Activated naive CD8-positive, alpha-beta T cell treated with anti-CD3 and anti-CD28 coated beads, Interleukin-2, amount 50 U/mL, for 24 hours (primary cell): Measurements from ENCODE around the gene SLC9A9.
"Not testable (repeated sequence)": the region's sequence is repeated elsewhere in the genome, so short reads cannot be mapped to it uniquely, and the experiment has no call there.

Experiments used
- ATAC-seq: fragments of 150-1000 bp; cut with Tn5 transposase; one replicate; pipeline ENCODE4 v1.10.0; 2021
- DNase-seq: peaks from one replicate; pipeline ENCODE4 v3.0.0; 2021
- H3K27ac Mint-ChIP-seq: one replicate; pipeline ENCODE4 v1.8.0; 2021; ENCODE audit warnings: mild to moderate bottlenecking, mixed read lengths
- H3K27me3 Mint-ChIP-seq: one replicate; pipeline ENCODE4 v1.8.0; 2021; ENCODE audit warnings: mixed read lengths
- H3K36me3 Mint-ChIP-seq: one replicate; pipeline ENCODE4 v1.8.0; 2021; ENCODE audit warnings: low read depth, mixed read lengths
- H3K4me1 Mint-ChIP-seq: one replicate; pipeline ENCODE4 v1.8.0; 2021; ENCODE audit warnings: mixed read lengths
- H3K4me3 Mint-ChIP-seq: one replicate; pipeline ENCODE4 v1.8.0; 2021; ENCODE audit warnings: mild to moderate bottlenecking, moderate library complexity, mixed read lengths
- H3K9me3 Mint-ChIP-seq: one replicate; pipeline ENCODE4 v1.8.0; 2021; ENCODE audit warnings: mixed read lengths

SLC9A9 gene

GRCh38 chr3:143731776-143732175 lies 116.5 kb downstream of the SLC9A9 start:
- peaks cover 3% of the 10 kb centered on the region for H3K4me1 Mint-ChIP-seq
- no peak for ATAC-seq

GRCh38 chr3:143731320-143731719 lies 116.9 kb downstream of the SLC9A9 start:
- no peak for DNase-seq
- no peak overlapping the region for H3K4me3 Mint-ChIP-seq
- ATAC-seq = no peak
- no peak overlapping the region for H3K27ac Mint-ChIP-seq
- H3K27me3 Mint-ChIP-seq = no peaks in the 10 kb centered on the region
- H3K36me3 Mint-ChIP-seq = no peaks in the 10 kb centered on the region
- no peaks in the 10 kb centered on the region for H3K9me3 Mint-ChIP-seq
- H3K4me1 Mint-ChIP-seq = peaks cover 3% of the 10 kb centered on the region

More at GRCh38 chr3:143731776-143732175, 116.5 kb downstream of the SLC9A9 start:
- Mint-ChIP-seq H3K9me3 (no peaks in the 10 kb centered on the region), H3K4me3 (no peak overlapping the region), H3K27ac (no peak overlapping the region), H3K36me3 (no peaks in the 10 kb centered on the region), H3K27me3 (no peaks in the 10 kb centered on the region)
- no peak for DNase-seq

- Mint-ChIP-seq H3K36me3 (peaks cover 2% of the 10 kb centered on the region), H3K9me3 (no peaks in the 10 kb centered on the region), H3K4me3 (no peak overlapping the region), H3K27ac (no peak overlapping the region), H3K4me1 (peaks cover 3% of the 10 kb centered on the region), H3K27me3 (no peaks in the 10 kb centered on the region)
- ATAC-seq = no peak
- no peak for DNase-seq
Measured at GRCh38 chr3:143727391-143727790, 120.9 kb downstream of the SLC9A9 start.

GRCh38 chr3:143726727-143727126 lies 121.5 kb downstream of the SLC9A9 start:
- Mint-ChIP-seq H3K36me3 (peaks cover 2% of the 10 kb centered on the region), H3K4me3 (no peak overlapping the region), H3K4me1 (peaks cover 3% of the 10 kb centered on the region), H3K9me3 (no peaks in the 10 kb centered on the region), H3K27me3 (no peaks in the 10 kb centered on the region), H3K27ac (no peak overlapping the region)
- DNase-seq (no peak), ATAC-seq (no peak)

- Mint-ChIP-seq H3K27me3 (no peaks in the 10 kb centered on the region), H3K27ac (no peak overlapping the region), H3K4me3 (no peak overlapping the region), H3K4me1 (no peaks in the 10 kb centered on the region), H3K36me3 (peaks cover 4% of the 10 kb centered on the region), H3K9me3 (no peaks in the 10 kb centered on the region)
- ATAC-seq (no peak), DNase-seq (no peak)
Measured at GRCh38 chr3:143720381-143720780, 127.9 kb downstream of the SLC9A9 start.

GRCh38 chr3:143718463-143718862 lies 129.8 kb downstream of the SLC9A9 start:
- Mint-ChIP-seq H3K4me1 (no peaks in the 10 kb centered on the region), H3K27ac (no peak overlapping the region), H3K36me3 (peaks cover 2% of the 10 kb centered on the region), H3K27me3 (no peaks in the 10 kb centered on the region), H3K9me3 (peaks cover 4% of the 10 kb centered on the region), H3K4me3 (no peak overlapping the region)
- DNase-seq = no peak
- ATAC-seq = no peak

DNA sequence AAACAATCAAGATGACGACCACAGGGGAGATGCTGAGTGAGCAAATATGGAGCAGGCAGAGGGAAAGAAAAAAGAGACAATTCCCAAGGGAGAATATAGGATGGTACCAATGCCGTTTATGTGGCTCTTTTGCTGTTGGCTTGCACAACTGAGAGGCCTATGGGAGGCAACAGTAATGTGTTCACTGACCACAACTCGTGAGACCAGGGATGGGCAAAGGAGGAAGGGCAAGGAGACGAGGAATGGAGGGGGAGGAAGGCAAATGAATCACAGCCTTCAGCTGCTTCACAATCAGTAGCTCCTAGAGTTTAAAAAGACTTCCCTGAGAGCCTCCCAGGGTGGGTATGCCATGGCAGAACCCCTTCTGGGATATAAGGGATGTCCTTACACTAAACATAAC lies 131.5 kb downstream of the SLC9A9 start:
- no peaks in the 10 kb centered on the region for H3K27me3 Mint-ChIP-seq
- H3K4me1 Mint-ChIP-seq = no peaks in the 10 kb centered on the region
- H3K36me3 Mint-ChIP-seq = peaks cover 2% of the 10 kb centered on the region
- DNase-seq (no peak), ATAC-seq (no peak)
- peaks cover 4% of the 10 kb centered on the region for H3K9me3 Mint-ChIP-seq
- H3K27ac Mint-ChIP-seq = no peak overlapping the region
- no peak overlapping the region for H3K4me3 Mint-ChIP-seq

GRCh38 chr3:143712522-143712921 lies 135.7 kb downstream of the SLC9A9 start:
- Mint-ChIP-seq H3K27ac (no peak overlapping the region), H3K4me1 (no peaks in the 10 kb centered on the region), H3K4me3 (no peak overlapping the region), H3K9me3 (peaks cover 4% of the 10 kb centered on the region), H3K27me3 (no peaks in the 10 kb centered on the region), H3K36me3 (no peaks in the 10 kb centered on the region)
- ATAC-seq (no peak), DNase-seq (no peak)

- Mint-ChIP-seq H3K9me3 (no peaks in the 10 kb centered on the region), H3K27ac (no peak overlapping the region), H3K36me3 (no peaks in the 10 kb centered on the region), H3K27me3 (no peaks in the 10 kb centered on the region), H3K4me3 (no peak overlapping the region), H3K4me1 (no peaks in the 10 kb centered on the region)
- ATAC-seq = no peak
- no peak for DNase-seq
Measured at GRCh38 chr3:143707848-143708247, 140.4 kb downstream of the SLC9A9 start.

DNA sequence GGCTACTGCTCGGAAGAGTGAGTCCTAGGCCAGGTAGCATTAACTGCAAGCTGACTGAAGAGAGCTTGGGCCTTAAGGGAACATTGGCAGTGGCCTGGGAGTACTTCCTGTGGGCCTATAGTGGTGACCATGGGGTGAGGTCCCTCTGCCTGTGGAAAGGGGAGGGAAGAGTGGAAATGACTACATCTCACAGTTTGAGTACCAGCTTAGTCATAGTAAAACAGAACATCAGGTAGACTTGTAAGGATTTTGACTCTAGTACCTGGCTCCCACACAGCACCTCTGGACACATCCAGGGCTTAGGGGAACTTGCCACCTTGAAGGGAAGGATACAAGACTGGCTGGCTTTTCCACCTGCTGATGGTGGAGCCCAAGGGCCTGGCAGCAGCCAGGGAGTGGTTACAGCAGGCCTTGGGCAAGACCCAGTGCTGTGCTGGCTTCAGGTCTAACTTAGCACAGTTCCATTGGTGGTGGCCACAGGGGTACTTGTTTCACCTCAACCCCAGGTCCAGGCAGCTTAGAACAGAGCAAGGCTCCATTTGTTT lies 147.8 kb downstream of the SLC9A9 start:
- no peaks in the 10 kb centered on the region for H3K9me3 Mint-ChIP-seq
- H3K4me3 Mint-ChIP-seq = no peak overlapping the region
- no peaks in the 10 kb centered on the region for H3K27me3 Mint-ChIP-seq
- no peaks in the 10 kb centered on the region for H3K4me1 Mint-ChIP-seq
- no peak for DNase-seq
- ATAC-seq = no peak
- no peaks in the 10 kb centered on the region for H3K36me3 Mint-ChIP-seq
- H3K27ac Mint-ChIP-seq = no peak overlapping the region

- Mint-ChIP-seq H3K9me3 (no peaks in the 10 kb centered on the region), H3K36me3 (no peaks in the 10 kb centered on the region), H3K27ac (no peak overlapping the region), H3K4me3 (no peak overlapping the region), H3K4me1 (no peaks in the 10 kb centered on the region), H3K27me3 (no peaks in the 10 kb centered on the region)
- no peak for DNase-seq
- no peak for ATAC-seq
Measured at GRCh38 chr3:143699424-143699823, 148.8 kb downstream of the SLC9A9 start.

DNA sequence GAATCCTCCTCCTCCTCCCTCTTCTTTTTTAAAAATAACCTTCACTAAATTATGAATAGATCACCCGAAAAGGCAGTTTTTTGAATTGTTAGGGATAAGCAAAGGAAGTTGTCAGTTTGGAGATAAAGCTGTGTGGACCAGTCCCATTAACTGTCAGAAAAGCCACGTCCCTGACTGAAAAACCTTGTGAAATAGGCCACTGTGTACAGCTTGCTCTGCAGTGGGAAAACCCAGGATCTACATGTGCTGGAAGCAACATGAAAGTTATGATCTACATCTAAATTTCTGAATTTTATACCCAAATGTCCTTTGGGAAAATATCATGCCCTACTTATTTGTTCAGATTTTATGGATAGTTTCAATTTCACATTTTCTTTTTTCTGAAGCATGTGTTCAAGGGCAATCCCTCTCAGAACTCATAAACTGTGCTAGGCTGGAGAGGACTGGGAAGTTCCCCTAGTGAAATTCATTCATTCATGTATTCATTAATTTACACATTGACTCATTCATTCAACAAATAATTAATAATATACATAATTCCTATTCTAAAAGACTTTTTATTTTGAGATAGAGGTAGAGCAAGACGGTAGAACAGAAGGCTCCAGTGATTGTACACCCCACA lies 149.5 kb downstream of the SLC9A9 start:
- DNase-seq (no peak), ATAC-seq (no peak)
- H3K4me1 Mint-ChIP-seq = no peaks in the 10 kb centered on the region
- H3K4me3 Mint-ChIP-seq = no peak overlapping the region
- H3K36me3 Mint-ChIP-seq = no peaks in the 10 kb centered on the region
- H3K9me3 Mint-ChIP-seq = no peaks in the 10 kb centered on the region
- H3K27ac Mint-ChIP-seq = no peak overlapping the region
- H3K27me3 Mint-ChIP-seq = no peaks in the 10 kb centered on the region

GRCh38 chr3:143697975-143698374 lies 150.3 kb downstream of the SLC9A9 start:
- Mint-ChIP-seq H3K27ac (no peak overlapping the region), H3K4me3 (no peak overlapping the region), H3K9me3 (no peaks in the 10 kb centered on the region), H3K4me1 (no peaks in the 10 kb centered on the region), H3K27me3 (no peaks in the 10 kb centered on the region), H3K36me3 (no peaks in the 10 kb centered on the region)
- ATAC-seq (no peak), DNase-seq (no peak)

DNA sequence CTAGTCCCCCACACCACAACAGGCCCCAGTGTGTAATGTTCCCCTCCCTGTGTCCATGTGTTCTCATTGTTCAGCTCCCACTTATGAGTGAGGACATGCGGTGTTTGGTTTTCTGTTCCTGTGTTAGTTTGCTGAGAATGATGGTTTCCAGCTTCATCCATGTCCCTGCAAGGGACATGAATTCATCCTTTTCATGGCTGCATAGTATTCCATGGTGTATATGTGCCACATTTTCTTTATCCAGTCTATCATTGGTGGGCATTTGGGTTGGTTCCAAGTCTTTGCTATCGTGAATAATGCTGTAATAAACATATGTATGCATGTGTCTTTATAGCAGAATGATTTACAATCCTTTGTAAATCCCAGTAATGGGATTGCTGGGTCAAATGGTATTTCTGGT lies 152.9 kb downstream of the SLC9A9 start:
- not testable (repeated sequence) for H3K9me3 Mint-ChIP-seq

GRCh38 chr3:143693506-143693905 lies 154.8 kb downstream of the SLC9A9 start:
- Mint-ChIP-seq H3K9me3 (no peaks in the 10 kb centered on the region), H3K27me3 (no peaks in the 10 kb centered on the region), H3K4me1 (no peaks in the 10 kb centered on the region), H3K4me3 (no peak overlapping the region), H3K27ac (no peak overlapping the region), H3K36me3 (peaks cover 5% of the 10 kb centered on the region)
- ATAC-seq (no peak), DNase-seq (no peak)

More for the DNA sequence above, 152.9 kb downstream of the SLC9A9 start:
- H3K27ac Mint-ChIP-seq, H3K36me3 Mint-ChIP-seq, H3K4me1 Mint-ChIP-seq, H3K27me3 Mint-ChIP-seq, DNase-seq, ATAC-seq, H3K4me3 Mint-ChIP-seq: not testable (repeated sequence)
